HG03175 (cell line): ENCODE data around the gene RASD2.

Source experiments
- ATAC-seq: cut with Tn5 transposase; IDR thresholded peaks from one replicate; pipeline ENCODE4 v1.9.1; 2021; ENCODE audit warnings: mild to moderate bottlenecking, moderate library complexity; ENCODE audit not compliant: unreplicated experiment

Gene RASD2

GRCh38 chr22:35539487-35539886 is 1.1 kb upstream of the RASD2 start:
- ATAC-seq = no peak

- ATAC-seq = peak; percentile 37
Observed at GRCh38 chr22:35539910-35540594, 579 bp upstream of the RASD2 start.

- no peak for ATAC-seq
Observed at GRCh38 chr22:35541254-35541748, 670 bp downstream of the RASD2 start.

- no peak for ATAC-seq
Observed at GRCh38 chr22:35542157-35542938, 1.7 kb downstream of the RASD2 start.

DNA sequence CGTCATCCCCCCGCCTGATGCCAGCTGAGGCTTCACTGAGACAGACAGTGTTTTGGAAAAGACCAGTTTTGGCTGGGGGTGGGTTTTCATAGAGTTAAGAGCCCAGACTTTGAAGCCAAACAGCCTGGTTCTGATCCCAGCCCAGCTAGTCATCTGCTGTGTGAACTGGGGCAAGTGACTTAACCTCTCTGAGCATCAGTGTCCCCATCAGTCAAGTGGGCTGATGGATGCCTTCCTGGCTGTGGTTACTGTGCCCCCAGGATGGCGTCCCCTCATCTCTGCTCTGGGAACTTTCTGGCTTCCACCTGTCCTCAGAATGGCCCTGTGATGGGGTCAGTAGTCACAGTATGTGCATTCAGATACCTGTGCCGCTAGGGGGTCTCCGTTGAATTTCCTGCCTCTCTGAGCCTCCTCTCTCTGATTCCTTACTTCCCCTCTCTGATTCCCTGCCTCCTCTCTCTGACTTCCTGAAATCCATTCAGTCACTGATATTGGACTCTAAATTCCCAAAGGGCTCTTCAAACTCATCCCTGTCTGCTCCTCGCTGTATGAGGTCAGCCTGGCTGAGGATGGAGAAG is 2.4 kb downstream of the RASD2 start:
- no peak for ATAC-seq

- no peak for ATAC-seq
Observed at GRCh38 chr22:35543702-35544101, 3.1 kb downstream of the RASD2 start.

- no peak for ATAC-seq
Observed at GRCh38 chr22:35544189-35544588, 3.6 kb downstream of the RASD2 start.

- ATAC-seq = no peak
Observed at GRCh38 chr22:35544827-35545226, 4.2 kb downstream of the RASD2 start.

DNA sequence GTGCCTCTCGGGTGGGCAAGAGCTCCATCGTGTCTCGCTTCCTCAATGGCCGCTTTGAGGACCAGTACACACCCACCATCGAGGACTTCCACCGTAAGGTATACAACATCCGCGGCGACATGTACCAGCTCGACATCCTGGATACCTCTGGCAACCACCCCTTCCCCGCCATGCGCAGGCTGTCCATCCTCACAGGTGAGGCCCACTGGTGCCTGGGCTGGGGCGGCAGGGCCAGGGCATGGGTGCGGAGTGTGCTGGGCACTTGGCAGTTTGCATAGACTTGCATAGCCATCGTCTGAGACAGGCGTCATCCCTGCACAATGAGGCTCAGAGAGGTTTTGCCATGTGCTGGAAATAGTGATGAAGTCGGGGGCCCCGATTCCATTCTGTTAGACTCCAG is 6.3 kb downstream of the RASD2 start:
- ATAC-seq = no peak

DNA sequence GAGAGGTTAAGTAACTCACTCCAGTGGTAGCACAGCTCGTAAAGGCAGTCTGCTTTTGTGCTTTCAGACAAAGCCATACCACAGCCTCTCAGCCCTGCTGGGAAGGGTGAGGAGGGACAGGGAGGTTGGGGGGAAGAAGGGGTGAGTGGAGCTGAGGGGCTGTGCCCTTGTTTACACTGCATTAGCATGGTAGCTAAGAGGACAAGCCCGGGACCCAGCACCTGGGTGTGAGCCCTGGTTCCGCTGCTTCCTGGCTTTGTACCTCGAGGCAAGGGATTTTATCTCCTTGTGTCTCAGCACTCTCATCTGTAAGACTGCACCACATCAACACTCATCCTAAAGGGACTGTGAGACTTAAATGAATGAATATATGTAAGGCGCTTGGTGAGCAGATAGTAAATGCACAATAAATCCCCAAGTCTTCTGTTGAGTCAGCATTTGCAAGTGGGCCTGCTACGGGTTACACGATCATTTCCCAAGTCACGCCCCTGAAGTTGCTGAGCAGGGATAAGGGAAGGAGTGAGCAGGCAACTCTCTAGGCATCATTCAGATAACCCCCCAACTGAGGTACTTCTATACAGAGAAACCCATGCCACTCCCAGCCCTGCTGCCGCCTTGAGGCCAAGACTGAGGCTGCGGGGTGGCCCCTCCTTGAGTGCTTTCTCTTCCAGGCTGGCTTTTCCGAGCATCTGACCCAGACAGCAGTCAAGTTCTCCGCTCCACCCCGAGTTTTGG is 7.5 kb downstream of the RASD2 start:
- ATAC-seq = no peak

GRCh38 chr22:35548722-35549112 is 8.1 kb downstream of the RASD2 start:
- no peak for ATAC-seq

DNA sequence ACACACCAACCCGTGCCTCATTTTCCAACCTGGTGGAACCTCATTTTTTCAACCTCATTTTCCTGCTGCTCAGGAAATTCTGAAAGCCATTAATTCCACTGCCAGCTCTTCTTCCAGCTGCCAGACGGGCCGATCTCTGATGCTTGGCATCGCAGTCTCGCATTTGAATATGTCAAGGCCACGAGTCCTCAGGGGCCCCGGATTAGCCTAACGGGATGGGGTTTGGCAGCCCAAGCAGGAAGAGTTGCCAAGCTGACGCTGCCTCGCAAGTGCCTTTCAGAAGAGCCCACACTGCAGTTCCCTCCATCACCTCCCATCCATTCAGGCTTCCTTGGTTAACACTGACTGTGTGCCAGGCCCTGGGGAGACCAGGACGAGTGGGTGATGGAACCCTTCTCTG is 8.7 kb downstream of the RASD2 start:
- ATAC-seq = no peak

DNA sequence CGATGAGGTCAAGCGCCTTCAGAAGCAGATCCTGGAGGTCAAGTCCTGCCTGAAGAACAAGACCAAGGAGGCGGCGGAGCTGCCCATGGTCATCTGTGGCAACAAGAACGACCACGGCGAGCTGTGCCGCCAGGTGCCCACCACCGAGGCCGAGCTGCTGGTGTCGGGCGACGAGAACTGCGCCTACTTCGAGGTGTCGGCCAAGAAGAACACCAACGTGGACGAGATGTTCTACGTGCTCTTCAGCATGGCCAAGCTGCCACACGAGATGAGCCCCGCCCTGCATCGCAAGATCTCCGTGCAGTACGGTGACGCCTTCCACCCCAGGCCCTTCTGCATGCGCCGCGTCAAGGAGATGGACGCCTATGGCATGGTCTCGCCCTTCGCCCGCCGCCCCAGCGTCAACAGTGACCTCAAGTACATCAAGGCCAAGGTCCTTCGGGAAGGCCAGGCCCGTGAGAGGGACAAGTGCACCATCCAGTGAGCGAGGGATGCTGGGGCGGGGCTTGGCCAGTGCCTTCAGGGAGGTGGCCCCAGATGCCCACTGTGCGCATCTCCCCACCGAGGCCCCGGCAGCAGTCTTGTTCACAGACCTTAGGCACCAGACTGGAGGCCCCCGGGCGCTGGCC is 11.0 kb downstream of the RASD2 start:
- ATAC-seq = no peak

DNA sequence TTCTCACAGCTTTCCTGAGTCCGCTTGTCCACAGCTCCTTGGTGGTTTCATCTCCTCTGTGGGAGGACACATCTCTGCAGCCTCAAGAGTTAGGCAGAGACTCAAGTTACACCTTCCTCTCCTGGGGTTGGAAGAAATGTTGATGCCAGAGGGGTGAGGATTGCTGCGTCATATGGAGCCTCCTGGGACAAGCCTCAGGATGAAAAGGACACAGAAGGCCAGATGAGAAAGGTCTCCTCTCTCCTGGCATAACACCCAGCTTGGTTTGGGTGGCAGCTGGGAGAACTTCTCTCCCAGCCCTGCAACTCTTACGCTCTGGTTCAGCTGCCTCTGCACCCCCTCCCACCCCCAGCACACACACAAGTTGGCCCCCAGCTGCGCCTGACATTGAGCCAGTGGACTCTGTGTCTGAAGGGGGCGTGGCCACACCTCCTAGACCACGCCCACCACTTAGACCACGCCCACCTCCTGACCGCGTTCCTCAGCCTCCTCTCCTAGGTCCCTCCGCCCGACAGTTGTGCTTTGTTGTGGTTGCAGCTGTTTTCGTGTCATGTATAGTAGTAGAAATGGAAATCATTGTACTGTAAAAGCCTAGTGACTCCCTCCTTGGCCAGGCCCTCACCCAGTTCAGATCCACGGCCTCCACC is 11.7 kb downstream of the RASD2 start:
- no peak for ATAC-seq

DNA sequence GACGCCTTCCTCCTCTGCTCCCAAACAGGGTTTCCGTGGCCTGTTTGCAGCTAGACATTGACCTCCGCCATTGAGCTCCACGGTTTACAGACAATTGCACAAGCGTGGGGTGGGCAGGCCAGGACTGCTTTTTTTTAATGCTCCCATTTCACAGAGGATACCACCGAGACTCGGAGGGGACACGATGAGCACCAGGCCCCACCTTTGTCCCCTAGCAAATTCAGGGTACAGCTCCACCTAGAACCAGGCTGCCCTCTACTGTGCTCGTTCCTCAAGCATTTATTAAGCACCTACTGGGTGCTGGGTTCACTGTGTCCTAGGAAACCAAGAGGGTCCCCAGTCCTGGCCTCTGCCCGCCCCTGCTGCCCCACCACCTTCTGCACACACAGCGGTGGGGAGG is 12.2 kb downstream of the RASD2 start:
- no peak for ATAC-seq

GRCh38 chr22:35553341-35553740 is 12.7 kb downstream of the RASD2 start:
- ATAC-seq = no peak

GRCh38 chr22:35554297-35554845 is 13.7 kb downstream of the RASD2 start:
- no peak for ATAC-seq

DNA sequence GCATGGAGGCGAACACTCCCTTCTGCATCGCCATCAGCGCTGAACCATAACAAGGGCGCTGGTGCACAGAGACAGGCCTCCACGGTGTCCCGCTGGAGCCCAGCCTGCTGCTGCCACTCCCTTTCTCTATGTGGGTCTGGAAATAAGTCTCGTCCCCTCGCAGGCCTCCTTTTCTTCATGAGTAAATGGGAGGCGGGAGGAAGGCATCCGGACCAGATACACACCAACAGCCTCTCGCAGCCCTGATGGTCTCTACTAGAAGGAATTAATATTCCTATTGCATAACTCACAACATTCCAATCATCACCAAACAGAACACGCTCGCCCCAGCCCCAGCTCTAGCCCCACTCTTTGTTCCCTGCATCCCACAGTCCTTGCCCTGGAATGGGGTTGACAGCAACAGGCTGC is 14.9 kb downstream of the RASD2 start:
- ATAC-seq = no peak

DNA sequence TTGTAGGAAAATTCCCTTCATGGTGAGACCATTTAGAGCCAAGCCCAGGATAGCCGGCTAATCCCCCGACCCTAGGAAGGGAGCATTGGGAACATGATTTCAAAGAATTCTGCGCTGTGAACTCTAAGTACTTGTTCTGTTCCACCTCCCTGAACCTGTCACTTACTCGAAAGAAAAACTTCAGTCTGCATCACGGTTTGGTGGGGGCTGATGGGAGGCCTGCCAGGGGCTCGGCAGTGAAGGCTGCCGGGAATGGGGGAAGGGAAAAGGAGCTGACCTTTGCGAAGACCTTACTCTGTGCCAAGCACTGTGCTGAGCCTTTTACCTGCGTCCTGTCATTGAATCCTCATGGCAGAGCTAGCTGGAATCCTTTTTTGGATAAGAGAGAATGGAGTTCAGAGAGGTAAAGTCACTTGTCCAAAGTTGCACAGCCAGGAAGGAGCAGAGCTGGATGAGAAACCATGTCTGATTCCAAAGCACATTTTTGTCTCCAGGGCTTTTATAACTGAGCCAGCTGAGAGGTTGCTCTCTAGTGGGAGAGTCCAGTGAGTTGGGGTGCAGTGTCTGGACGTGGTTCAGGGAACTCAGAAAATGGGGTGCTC is 15.4 kb downstream of the RASD2 start:
- ATAC-seq = no peak

DNA sequence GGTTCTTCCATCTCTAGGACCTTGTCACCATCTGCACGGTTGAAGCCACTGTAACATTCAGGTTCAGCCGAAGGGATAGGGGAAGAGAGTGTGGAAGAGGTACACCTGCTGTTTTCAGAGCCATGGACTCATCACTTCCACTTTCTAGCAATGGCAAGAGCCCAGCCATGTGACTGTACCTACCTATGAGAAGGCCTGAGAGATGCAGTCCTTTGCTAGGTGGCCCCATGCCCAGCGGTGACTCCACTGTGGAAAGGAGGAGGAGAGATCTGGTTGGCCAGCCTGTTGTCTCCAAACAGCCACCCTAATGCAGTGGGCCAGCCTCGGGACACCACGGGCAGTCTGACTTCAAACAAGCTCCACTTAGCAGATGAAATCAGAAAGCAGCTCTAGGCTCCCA is 16.0 kb downstream of the RASD2 start:
- no peak for ATAC-seq
